ENCODE measurements around the gene MMEL1.

The MMEL1 gene

DNA sequence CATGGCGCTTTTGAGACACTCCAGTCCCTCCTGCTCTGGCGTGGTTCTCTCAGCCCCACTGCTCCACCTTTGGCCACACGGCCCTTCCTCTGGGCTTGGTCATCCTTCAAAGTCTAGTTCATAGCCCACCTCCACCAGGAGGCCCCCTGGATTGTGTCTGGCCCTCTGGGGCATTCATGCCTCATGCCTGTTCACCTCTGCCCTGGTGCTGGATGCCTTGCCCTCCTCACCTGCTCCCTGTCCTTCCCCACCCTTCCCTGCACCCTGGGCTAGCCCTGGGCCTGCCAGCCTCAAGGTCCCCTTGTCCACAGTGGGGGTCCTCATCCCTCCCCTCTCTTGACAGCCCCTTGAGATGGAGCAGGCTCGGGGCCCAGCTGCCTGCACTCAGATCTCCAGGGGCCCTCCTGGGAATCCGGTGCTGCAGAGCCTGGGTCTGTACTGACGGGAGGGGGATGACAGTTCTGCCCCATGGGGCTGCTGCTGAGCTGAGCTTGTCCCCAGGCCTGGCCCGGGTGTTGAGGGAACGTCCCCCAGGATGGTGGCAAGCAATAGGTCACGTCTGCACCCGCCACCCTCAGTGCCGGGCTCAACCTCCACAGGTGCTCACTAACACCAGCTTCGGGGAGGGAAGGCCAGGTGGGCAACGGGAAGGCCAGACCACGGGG is 27.8 kb downstream of the MMEL1 start:
- DNase-seq (ENCODE audit: low spot score) = no peak
- Histone ChIP-seq H3K36me3 (ENCODE audit: low read depth) (no peaks in the 10 kb centered on the region), H3K4me1 (ENCODE audit: insufficient read depth, poor library complexity, severe bottlenecking) (no peaks in the 10 kb centered on the region), H3K9me3 (ENCODE audit: severe bottlenecking) (no peaks in the 10 kb centered on the region), H3K4me3 (ENCODE audit: severe bottlenecking) (no peak overlapping the region), H3K27ac (ENCODE audit: poor library complexity, severe bottlenecking) (no peak overlapping the region), H3K27me3 (ENCODE audit: insufficient read depth, poor library complexity, severe bottlenecking) (peaks cover 20% of the 10 kb centered on the region)
- TF ChIP-seq, protein P1, sequence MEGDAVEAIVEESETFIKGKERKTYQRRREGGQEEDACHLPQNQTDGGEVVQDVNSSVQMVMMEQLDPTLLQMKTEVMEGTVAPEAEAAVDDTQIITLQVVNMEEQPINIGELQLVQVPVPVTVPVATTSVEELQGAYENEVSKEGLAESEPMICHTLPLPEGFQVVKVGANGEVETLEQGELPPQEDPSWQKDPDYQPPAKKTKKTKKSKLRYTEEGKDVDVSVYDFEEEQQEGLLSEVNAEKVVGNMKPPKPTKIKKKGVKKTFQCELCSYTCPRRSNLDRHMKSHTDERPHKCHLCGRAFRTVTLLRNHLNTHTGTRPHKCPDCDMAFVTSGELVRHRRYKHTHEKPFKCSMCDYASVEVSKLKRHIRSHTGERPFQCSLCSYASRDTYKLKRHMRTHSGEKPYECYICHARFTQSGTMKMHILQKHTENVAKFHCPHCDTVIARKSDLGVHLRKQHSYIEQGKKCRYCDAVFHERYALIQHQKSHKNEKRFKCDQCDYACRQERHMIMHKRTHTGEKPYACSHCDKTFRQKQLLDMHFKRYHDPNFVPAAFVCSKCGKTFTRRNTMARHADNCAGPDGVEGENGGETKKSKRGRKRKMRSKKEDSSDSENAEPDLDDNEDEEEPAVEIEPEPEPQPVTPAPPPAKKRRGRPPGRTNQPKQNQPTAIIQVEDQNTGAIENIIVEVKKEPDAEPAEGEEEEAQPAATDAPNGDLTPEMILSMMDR (IDR thresholded peaks at IDR 0.05; ENCODE audit: poor library complexity, severe bottlenecking) = no peak
- no peak for ATAC-seq (ENCODE audit: low read depth)

DNA sequence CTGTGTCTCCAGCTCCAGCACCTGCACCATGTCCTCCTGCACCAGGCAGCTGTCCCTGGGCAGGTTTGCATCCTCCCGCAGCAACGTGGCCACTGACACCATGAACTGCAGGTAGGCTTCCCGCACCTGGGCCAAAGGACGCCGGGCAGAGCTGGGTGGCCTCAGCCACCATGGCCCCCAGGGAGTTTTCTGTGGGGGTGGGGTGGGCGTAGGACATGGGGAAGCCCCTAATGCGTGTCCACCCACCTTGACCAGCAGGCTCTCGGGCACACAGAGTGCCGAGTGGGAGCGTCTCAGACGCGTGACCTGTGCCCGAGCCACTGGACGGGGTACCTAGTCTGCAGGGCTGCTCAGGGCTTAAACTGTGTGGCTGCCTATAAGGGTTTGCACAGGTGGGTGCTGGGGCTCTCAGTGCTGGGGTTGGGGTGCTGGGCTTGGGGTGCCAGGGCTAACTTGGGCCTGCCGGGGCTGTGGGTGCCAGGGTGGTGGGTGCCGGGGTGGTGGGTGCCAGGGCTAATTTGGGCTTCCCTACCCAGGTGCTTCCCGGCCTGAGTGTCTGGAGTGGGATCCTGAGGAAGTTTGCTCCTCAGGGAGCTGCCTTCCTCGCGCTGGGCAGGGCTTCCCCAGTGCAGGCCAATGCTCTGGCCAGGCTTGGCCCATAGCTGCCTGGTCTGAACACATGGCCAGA is 28.5 kb downstream of the MMEL1 start:
- Histone ChIP-seq H3K27ac (ENCODE audit: poor library complexity, severe bottlenecking) (no peak overlapping the region), H3K4me1 (ENCODE audit: insufficient read depth, poor library complexity, severe bottlenecking) (no peaks in the 10 kb centered on the region), H3K36me3 (ENCODE audit: low read depth) (no peaks in the 10 kb centered on the region), H3K27me3 (ENCODE audit: insufficient read depth, poor library complexity, severe bottlenecking) (peaks cover 16% of the 10 kb centered on the region), H3K4me3 (ENCODE audit: severe bottlenecking) (no peak overlapping the region), H3K9me3 (ENCODE audit: severe bottlenecking) (no peaks in the 10 kb centered on the region)
- DNase-seq (ENCODE audit: low spot score) (no peak), ATAC-seq (ENCODE audit: low read depth) (peak; percentile 24; the same call in 1 of the 3 replicates)
- TF ChIP-seq, protein P1 (IDR thresholded peaks at IDR 0.05; ENCODE audit: poor library complexity, severe bottlenecking) = no peak

DNA sequence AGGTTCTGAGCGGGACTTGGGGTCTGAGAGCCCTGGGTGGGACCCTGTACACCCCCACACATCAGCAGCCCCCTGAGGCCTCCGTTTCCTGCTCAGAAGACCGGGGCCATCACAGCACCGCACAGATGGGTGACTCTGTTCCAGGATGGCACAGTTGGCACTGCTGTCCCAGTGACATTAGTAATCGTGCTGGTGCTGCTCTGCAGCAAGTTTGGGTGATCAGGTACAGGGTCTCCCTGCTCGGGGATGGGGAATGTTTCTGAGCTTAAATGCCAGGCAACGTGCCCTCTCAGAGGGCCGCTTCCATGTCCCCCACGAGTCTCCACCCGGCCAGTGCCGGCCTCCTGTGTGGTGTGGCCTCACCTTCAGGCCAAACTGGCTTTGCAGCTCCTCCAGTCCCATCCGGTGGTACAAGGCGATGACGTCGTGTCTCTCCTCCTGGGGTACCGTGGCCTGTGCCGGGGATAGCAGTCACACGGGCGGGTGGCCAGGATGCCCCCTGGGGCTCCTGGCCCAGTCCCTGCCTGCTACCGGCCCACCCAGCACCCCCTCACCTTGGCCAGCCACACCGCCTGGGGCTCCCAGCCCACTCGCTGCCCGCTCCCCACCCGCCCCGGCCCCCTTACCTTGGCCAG is 29.2 kb downstream of the MMEL1 start:
- TF ChIP-seq, protein P1 (IDR thresholded peaks at IDR 0.05; ENCODE audit: poor library complexity, severe bottlenecking) = no peak
- Histone ChIP-seq H3K36me3 (ENCODE audit: low read depth) (no peaks in the 10 kb centered on the region), H3K27me3 (ENCODE audit: insufficient read depth, poor library complexity, severe bottlenecking) (peaks cover 21% of the 10 kb centered on the region), H3K4me1 (ENCODE audit: insufficient read depth, poor library complexity, severe bottlenecking) (no peaks in the 10 kb centered on the region), H3K4me3 (ENCODE audit: severe bottlenecking) (no peak overlapping the region), H3K27ac (ENCODE audit: poor library complexity, severe bottlenecking) (no peak overlapping the region), H3K9me3 (ENCODE audit: severe bottlenecking) (no peaks in the 10 kb centered on the region)
- ATAC-seq (ENCODE audit: low read depth) (no peak), DNase-seq (ENCODE audit: low spot score) (no peak)

DNA sequence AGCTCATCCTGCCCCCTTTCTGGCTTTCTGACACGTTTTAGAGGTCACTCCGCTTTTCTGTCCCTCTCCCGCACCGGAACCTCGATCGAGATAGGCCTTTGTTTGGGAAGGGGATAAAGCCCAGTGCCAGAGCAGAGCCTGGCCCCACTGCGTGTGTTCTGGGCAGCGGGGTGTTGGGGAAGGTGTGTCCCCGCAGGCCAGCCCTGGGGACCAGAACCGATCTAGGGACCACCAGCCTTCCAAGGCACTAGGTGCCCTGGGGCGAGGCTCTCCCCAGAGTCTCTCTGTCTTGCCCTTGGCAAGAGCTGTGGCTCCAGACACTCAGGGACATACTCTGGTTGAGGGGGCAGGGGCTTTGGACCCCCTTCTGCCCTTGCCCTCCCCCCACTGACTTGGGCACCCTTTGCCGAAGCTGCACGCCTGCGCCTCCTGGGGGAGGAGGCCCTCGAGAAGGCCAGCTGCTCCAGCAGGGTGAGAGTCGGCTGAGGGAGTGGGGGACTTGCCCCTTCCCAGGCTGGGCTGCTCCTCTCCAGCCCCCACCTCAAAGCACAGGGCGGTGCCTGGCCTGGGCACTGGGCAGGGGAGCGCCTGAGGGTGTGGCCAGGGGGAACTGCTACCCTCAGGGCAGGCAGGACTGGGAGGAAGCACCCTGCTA is 29.8 kb downstream of the MMEL1 start:
- Histone ChIP-seq H3K4me3 (ENCODE audit: severe bottlenecking) (no peak overlapping the region), H3K27ac (ENCODE audit: poor library complexity, severe bottlenecking) (no peak overlapping the region), H3K4me1 (ENCODE audit: insufficient read depth, poor library complexity, severe bottlenecking) (no peaks in the 10 kb centered on the region), H3K27me3 (ENCODE audit: insufficient read depth, poor library complexity, severe bottlenecking) (peaks cover 22% of the 10 kb centered on the region), H3K9me3 (ENCODE audit: severe bottlenecking) (no peaks in the 10 kb centered on the region), H3K36me3 (ENCODE audit: low read depth) (no peaks in the 10 kb centered on the region)
- DNase-seq (ENCODE audit: low spot score) = no peak
- no peak for ATAC-seq (ENCODE audit: low read depth)
- TF ChIP-seq, protein P1 (IDR thresholded peaks at IDR 0.05; ENCODE audit: poor library complexity, severe bottlenecking) = no peak

Measured in RWPE2 (cell line).